Measurements from ENCODE around the gene PPP3CA. TPM values are rescaled to one million over a fixed set of nuclear protein-coding genes. Genes with fewer than 3 reads are reported as not detected.

Gene PPP3CA
- total RNA-seq, 4 donors from 2014 or later, result 41.1 to 69.5 (median 53.6) TPM

DNA sequence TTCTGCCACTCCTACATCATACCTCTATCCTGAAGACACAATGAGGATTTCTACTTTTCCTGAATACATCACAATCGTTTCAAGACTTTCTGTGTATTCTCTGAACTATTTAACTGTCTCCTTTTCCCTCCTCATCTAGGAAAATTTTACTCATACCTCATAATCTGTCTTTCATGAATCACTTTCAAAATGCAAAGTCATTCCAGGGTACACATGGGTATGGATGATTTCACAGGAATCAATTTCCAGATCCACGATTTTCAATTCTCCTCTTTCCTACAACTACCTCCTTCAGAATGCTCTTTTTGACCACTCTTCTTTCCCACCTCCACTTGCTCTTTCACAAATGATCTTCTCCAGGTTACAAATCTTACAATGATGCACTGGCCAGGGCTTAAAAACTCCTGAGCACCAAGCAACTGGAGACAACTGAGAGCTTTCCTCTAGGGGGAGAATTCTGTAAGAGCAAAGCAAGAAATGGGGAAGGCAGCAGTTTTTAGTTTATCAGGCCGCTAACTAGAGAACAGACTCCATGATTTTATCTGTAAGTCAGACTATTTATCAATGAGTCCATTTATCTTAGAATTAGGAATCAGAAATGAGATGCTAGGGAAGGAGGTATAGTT, 116.4 kb downstream of the PPP3CA start:
- TF ChIP-seq, protein P1, sequence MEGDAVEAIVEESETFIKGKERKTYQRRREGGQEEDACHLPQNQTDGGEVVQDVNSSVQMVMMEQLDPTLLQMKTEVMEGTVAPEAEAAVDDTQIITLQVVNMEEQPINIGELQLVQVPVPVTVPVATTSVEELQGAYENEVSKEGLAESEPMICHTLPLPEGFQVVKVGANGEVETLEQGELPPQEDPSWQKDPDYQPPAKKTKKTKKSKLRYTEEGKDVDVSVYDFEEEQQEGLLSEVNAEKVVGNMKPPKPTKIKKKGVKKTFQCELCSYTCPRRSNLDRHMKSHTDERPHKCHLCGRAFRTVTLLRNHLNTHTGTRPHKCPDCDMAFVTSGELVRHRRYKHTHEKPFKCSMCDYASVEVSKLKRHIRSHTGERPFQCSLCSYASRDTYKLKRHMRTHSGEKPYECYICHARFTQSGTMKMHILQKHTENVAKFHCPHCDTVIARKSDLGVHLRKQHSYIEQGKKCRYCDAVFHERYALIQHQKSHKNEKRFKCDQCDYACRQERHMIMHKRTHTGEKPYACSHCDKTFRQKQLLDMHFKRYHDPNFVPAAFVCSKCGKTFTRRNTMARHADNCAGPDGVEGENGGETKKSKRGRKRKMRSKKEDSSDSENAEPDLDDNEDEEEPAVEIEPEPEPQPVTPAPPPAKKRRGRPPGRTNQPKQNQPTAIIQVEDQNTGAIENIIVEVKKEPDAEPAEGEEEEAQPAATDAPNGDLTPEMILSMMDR (IDR thresholded peaks at IDR 0.05; ENCODE audit: low read depth), result no peak

DNA sequence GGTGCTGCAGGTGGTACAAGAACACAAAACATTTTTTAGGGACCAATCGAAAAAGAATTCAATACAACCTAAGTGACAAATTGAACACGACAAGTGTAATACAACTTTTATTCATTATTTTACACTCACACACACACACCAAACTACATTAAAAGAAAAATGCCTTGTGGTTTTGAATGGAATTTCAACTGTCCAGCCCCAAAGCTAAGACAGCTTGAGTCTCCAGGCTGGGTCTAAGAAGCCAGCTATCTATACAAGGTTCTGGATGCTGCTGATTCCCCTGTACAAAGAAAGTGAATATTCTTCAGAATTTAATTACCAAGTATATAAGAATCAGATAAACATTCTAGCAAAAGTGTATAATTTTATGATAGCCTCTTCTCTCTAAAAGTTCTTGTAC, 118.2 kb downstream of the PPP3CA start:
- TF ChIP-seq, protein P1 (IDR thresholded peaks at IDR 0.05; ENCODE audit: low read depth), result no peak

DNA sequence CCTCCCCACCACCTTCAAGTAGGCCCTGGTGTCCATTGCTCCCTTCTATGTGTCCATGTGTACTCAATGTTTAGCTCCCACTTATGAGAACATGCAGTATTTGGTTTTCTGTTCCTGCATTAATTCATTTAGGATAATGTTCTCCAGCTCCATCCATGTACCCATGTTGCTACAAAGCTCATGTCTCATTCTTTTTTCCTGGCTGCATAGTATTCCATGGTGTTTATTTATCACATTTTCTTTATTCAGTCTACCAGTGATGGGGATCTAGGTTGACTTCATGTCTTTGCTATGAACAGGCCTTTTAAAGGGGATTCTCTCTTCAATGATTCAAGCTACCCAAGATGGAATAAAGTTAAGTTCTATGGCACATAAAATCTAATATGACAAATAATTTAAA, 119.6 kb downstream of the PPP3CA start:
- TF ChIP-seq, protein P1 (IDR thresholded peaks at IDR 0.05; ENCODE audit: low read depth), result no peak

DNA sequence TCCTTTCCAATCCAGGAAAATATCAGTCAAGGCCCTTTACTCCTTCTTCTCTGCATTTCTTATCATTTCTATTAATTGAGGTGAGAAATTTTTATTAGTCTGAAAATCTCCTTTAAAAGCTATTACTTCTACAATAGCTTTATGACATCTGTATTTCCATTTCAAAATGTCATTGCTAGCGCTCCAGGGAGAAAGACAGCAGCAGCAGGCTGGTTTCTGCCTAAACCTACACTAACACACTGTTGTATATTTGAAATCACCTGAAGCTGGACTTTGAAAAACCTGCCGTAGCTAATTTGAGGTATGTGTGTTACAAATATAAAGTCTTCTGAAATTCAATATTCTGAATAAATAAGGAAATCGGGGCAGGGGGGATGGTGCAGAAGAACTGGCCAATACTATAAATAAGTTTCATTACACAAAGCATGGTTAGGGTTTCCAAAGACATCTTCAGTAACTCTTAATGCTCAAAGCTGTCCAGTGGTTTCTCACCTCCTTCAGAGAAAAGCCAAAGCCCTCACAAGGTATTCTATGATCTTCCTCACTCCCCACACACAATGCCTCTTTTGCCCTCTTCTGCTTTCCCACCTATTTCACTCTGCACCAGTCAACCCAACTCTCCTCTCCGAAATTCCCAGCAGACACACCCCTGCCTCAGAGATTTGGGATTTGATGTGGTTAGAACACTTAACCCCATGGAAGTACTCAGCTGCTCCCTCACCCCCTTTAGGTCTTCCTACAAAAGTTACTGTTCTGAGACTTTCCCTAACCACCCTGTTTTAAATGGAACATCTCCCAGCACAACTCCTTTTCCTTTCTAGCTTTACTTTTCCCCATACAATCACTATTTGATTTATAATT, 122.7 kb downstream of the PPP3CA start:
- TF ChIP-seq, protein P1 (IDR thresholded peaks at IDR 0.05; ENCODE audit: low read depth), result no peak

DNA sequence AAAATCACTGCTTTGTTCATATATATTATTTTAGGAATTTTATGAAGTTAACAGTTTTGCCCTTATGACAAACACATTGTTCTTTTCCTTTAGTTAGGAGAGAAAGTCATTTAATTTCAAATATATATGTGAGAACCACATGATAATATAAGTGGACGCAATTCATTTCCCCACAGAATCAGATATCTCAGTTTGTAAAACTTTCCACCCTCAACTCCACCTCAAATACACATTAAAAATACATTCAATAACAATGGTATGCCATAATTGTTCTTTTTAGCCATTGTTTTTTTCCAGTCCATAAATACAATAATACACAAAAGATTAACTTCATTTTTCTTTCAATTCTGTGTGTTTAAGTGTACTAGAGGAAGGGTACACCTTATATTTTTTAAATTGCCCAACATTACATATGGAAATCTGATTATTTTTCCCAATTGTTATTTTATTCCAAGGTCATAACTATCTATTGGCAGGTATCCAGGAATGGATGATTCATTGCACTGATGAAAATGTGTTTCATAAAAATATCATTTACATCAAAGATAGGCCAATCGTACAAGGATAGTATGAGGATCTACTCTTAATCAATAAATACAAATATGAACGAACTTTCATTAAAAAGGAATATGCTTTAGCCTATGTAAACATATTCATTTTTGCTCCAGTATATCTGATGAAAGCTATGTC, 125.0 kb downstream of the PPP3CA start:
- TF ChIP-seq, protein P1 (IDR thresholded peaks at IDR 0.05; ENCODE audit: low read depth), result no peak

DNA sequence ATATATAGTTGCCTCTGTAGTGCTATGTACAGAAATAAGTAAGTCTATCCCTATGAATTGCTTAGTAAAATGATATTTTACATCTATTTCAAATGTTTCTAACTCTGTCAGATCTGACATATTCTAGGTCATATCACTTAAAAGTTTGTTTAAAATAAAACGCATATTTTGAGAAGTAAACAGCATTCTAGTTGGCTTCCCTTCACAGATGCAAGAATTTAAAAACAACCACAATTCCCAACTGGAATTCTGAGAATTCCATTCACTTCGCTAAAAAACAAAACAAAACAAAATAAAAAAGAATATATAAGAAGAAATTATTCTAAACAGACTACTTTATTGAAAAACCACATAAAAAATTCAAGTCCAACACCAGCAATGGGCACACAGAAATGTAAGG, 126.0 kb downstream of the PPP3CA start:
- TF ChIP-seq, protein P1 (IDR thresholded peaks at IDR 0.05; ENCODE audit: low read depth), result no peak

DNA sequence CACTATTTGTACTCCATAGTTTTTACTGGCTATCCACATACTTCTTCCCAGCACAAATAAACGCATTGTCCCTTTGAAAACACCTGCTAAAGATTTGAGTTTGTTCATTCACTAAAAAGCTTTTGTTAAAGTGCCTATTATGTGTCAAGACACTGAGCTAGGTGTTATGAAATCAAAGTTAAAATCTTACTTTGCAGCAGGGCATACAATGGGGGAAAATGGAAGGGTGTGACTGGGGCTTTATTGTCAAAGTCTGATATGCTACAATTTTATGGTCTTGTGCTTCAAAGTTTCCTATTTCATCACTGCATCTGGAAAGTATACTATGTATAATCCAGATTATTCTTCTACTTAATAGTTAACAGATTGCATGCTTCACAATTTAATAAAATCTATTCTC, 128.4 kb downstream of the PPP3CA start:
- TF ChIP-seq, protein P1 (IDR thresholded peaks at IDR 0.05; ENCODE audit: low read depth), result no peak
